NCI-H2029 (cell line): ENCODE results near the gene FILIP1.

Experiments
- DNase-seq: peaks from one replicate; lab custom pipeline; 2025; lab: John Stamatoyannopoulos, UW

The FILIP1 gene

GRCh38 chr6:75291744-75292143 lies 201.9 kb downstream of the FILIP1 start:
- DNase-seq, result no peak

- no peak for DNase-seq
Measured at GRCh38 chr6:75291331-75291730, 202.3 kb downstream of the FILIP1 start.

- DNase-seq, result no peak
Measured at GRCh38 chr6:75290136-75290945, 203.3 kb downstream of the FILIP1 start.

GRCh38 chr6:75288023-75288422 lies 205.6 kb downstream of the FILIP1 start:
- DNase-seq, result no peak

GRCh38 chr6:75287424-75287823 lies 206.2 kb downstream of the FILIP1 start:
- DNase-seq, result no peak

GRCh38 chr6:75286955-75287354 lies 206.6 kb downstream of the FILIP1 start:
- DNase-seq, result no peak

- no peak for DNase-seq
Measured at GRCh38 chr6:75285283-75285639, 208.3 kb downstream of the FILIP1 start.

GRCh38 chr6:75284632-75285282 lies 208.8 kb downstream of the FILIP1 start, which contains the start of gene TMEM30A:
Gene TMEM30A, minus strand, starts transcription at chr6:75284792. Its CDS starts 154 bp downstream, at chr6:75284638.
- DNase-seq, result peak; percentile 99

- no peak for DNase-seq
Measured at GRCh38 chr6:75283907-75284631, 209.5 kb downstream of the FILIP1 start.

GRCh38 chr6:75282706-75283105 lies 210.9 kb downstream of the FILIP1 start:
- no peak for DNase-seq

GRCh38 chr6:75281653-75282052 lies 211.9 kb downstream of the FILIP1 start:
- DNase-seq, result no peak

- no peak for DNase-seq
Measured at GRCh38 chr6:75280131-75280855, 213.3 kb downstream of the FILIP1 start.

- no peak for DNase-seq
Measured at GRCh38 chr6:75279418-75279817, 214.2 kb downstream of the FILIP1 start.

- no peak for DNase-seq
Measured at GRCh38 chr6:75278474-75279077, 215.0 kb downstream of the FILIP1 start.

GRCh38 chr6:75275067-75275466 lies 218.5 kb downstream of the FILIP1 start:
- no peak for DNase-seq

GRCh38 chr6:75273009-75273408 lies 220.6 kb downstream of the FILIP1 start:
- no peak for DNase-seq

GRCh38 chr6:75272145-75272840 lies 221.3 kb downstream of the FILIP1 start:
- no peak for DNase-seq

- no peak for DNase-seq
Measured at GRCh38 chr6:75268988-75269354, 224.6 kb downstream of the FILIP1 start.

GRCh38 chr6:75268121-75268987 lies 225.2 kb downstream of the FILIP1 start:
- DNase-seq, result no peak

- no peak for DNase-seq
Measured at GRCh38 chr6:75267461-75267860, 226.1 kb downstream of the FILIP1 start.
